Endothelial cell of umbilical vein (primary cell): ENCODE measurements around the gene SYTL5. TPM values are rescaled to one million over a fixed set of nuclear protein-coding genes. Genes with fewer than 3 reads are reported as not detected.

Experiments used
- BruUV-seq: library from RNA; stranded (reverse); fragments of 400-500 nt; replicated peaks from 2 replicates; lab custom pipeline; 2021; lab: Mats Ljungman, UMichigan
- CTCF ChIA-PET: fragments of 300-600, 350-600 bp; sonication (Branson Sonifier 250); formaldehyde crosslinking; loops from one replicate; lab custom pipeline; 2021; ENCODE audit warnings: antibody characterized with exemption, inconsistent platforms; lab: Charles Lee
- POLR2A ChIA-PET: fragments of 300-600, 350-600 bp; sonication (Branson Sonifier 250); formaldehyde crosslinking; loops from one replicate; lab custom pipeline; 2021; ENCODE audit warnings: antibody characterized with exemption, inconsistent platforms; lab: Charles Lee
- DNase-seq: peaks from one replicate; pipeline ENCODE4 v3.0.0-alpha.2; 2011; ENCODE audit warnings: low read depth, low spot score
- FAIRE-seq: peaks from 2 replicates; lab custom pipeline; 2011; peaks lifted over from hg19 to GRCh38; lab: Jason Lieb, UNC
- H2AFZ ChIP-seq: 2 replicates; pipeline ENCODE4 v1.6.0; 2012; ENCODE audit warnings: low read depth, low read length, control low read depth, inconsistent platforms
- H3K27ac ChIP-seq: 2 replicates; pipeline ENCODE4 v1.5.1; 2011; ENCODE audit warnings: low read depth, mild to moderate bottlenecking, control low read depth, low read length, moderate library complexity; ENCODE audit not compliant: insufficient read depth
- H3K27me3 ChIP-seq, 2 experiments: 2 replicates each; pipeline versions ENCODE4 v1.6.0 to v1.6.1; 2011; ENCODE audit warnings: low read length in 2 of 2, mixed read lengths in 1 of 2; ENCODE audit not compliant: control insufficient read depth in 2 of 2, insufficient read depth in 2 of 2
- H3K36me3 ChIP-seq, 2 experiments: 2 replicates in 1 of 2; 3 replicates in 1 of 2; pipeline ENCODE4 v1.5.1; 2011; ENCODE audit warnings: low read length in 2 of 2, mild to moderate bottlenecking in 1 of 2, moderate library complexity in 1 of 2; ENCODE audit not compliant: control insufficient read depth in 2 of 2, insufficient read depth in 2 of 2; ENCODE audit errors: extremely low read depth in 1 of 2
- H3K4me1 ChIP-seq: 3 replicates; pipeline ENCODE4 v1.5.1; 2011; ENCODE audit warnings: mild to moderate bottlenecking, low read length; ENCODE audit not compliant: control insufficient read depth, insufficient read depth; ENCODE audit errors: extremely low read depth
- H3K4me2 ChIP-seq: 2 replicates; pipeline ENCODE4 v1.6.1; 2011; ENCODE audit warnings: low read length, control low read depth, mixed read lengths; ENCODE audit not compliant: insufficient read depth
- H3K4me3 ChIP-seq, 3 experiments: fragments of 200-600 bp in 1 of 3; sonication (generic), shearing (Covaris generic) in 1 of 3; replicated peaks in 1 of 3; 2 replicates each; pipeline ENCODE4 v1.5.1; 2011 to 2016; ENCODE audit warnings: control low read depth in 3 of 3, low read length in 3 of 3, mild to moderate bottlenecking in 2 of 3, inconsistent platforms in 1 of 3, low read depth in 1 of 3, moderate library complexity in 1 of 3; ENCODE audit not compliant: insufficient read depth in 1 of 3
- H3K79me2 ChIP-seq: 2 replicates; pipeline ENCODE4 v1.6.0; 2012; ENCODE audit warnings: low read length, inconsistent platforms; ENCODE audit not compliant: control insufficient read depth, insufficient read depth
- H3K9ac ChIP-seq: replicated peaks from 2 replicates; pipeline ENCODE3; 2011; ENCODE audit warnings: low read length, control low read depth; ENCODE audit not compliant: insufficient read depth; ENCODE audit errors: extremely low read depth
- H3K9me1 ChIP-seq: replicated peaks from 3 replicates; pipeline ENCODE4 v1.6.0; 2011; ENCODE audit warnings: mild to moderate bottlenecking, low read length; ENCODE audit not compliant: control insufficient read depth, insufficient read depth; ENCODE audit errors: extremely low read depth
- H3K9me3 ChIP-seq: replicated peaks from 2 replicates; pipeline ENCODE4 v1.5.1; 2012; ENCODE audit warnings: low read length, inconsistent platforms; ENCODE audit not compliant: control insufficient read depth, insufficient read depth
- H4K20me1 ChIP-seq: replicated peaks from 2 replicates; pipeline ENCODE3; 2011; ENCODE audit warnings: mild to moderate bottlenecking, low read length; ENCODE audit not compliant: control insufficient read depth, insufficient read depth; ENCODE audit errors: extremely low read depth
- EZH2 ChIP-seq: IDR thresholded peaks from 2 replicates; pipeline ENCODE4 v1.6.1; 2012; ENCODE audit warnings: borderline replicate concordance, low read depth, mild to moderate bottlenecking, moderate library complexity, low read length, inconsistent platforms; ENCODE audit not compliant: severe bottlenecking
- FOS ChIP-seq: IDR thresholded peaks from 2 replicates; pipeline ENCODE4 v1.6.1; 2011; ENCODE audit warnings: mild to moderate bottlenecking, low read length, moderate library complexity, borderline replicate concordance; ENCODE audit not compliant: insufficient read depth
- JUN ChIP-seq: IDR thresholded peaks from 2 replicates; pipeline ENCODE4 v1.6.1; 2011; ENCODE audit warnings: borderline replicate concordance, low read depth; ENCODE audit not compliant: insufficient read length, insufficient read depth
- MAX ChIP-seq: IDR thresholded peaks from 2 replicates; pipeline ENCODE4 v1.6.1; 2011; ENCODE audit not compliant: insufficient read depth, insufficient read length
- MYC ChIP-seq: IDR thresholded peaks from one replicate; pipeline ENCODE4 v1.6.1; 2011; ENCODE audit warnings: mild to moderate bottlenecking, low read depth, low read length
- dilution Hi-C: fragments of 300-500 bp; cut with MboI; formaldehyde crosslinking; loops from one replicate; pipeline ENCODE4 v1.15.0; 2019; ENCODE audit warnings: low sequenced_read_pairs; ENCODE audit not compliant: extremely low pct_ligation_motif_present
- intact Hi-C: fragments of 100-400 bp; cut with micrococcal nuclease; formaldehyde crosslinking; loops from one replicate; pipeline ENCODE4 v1.10.0; 2022
- polyA plus RNA-seq, 4 experiments: library from polyadenylated mRNA; depleted of rRNA in 3 of 4; stranded (reverse) in 3 of 4; unstranded in 1 of 4; fragments of >200 nt; gene quantifications; 2 replicates each; pipeline versions ENCODE4 v1.2.1 to v1.2.3, GENCODE V29; 2011 to 2012; ENCODE audit warnings: missing spikeins in 1 of 4
- total RNA-seq: library from RNA; stranded (reverse); gene quantifications from 2 replicates; pipeline ENCODE4 v1.2.3, GENCODE V29; 2021
- TF ChIP-seq, protein P1 (sequence below), 2 donors: IDR thresholded peaks; 1 replicate in 1 of 2; 2 replicates in 1 of 2; pipeline ENCODE4 v1.5.1; 2011; ENCODE audit warnings: low read length in 2 of 2, mild to moderate bottlenecking in 2 of 2, moderate library complexity in 2 of 2, control low read depth in 1 of 2, inconsistent platforms in 1 of 2, low read depth in 1 of 2; ENCODE audit not compliant: insufficient read depth in 1 of 2; ENCODE audit errors: extremely low read depth in 1 of 2

SYTL5 gene
- total and polyA plus RNA-seq, 2 donors (not counting 3 experiments of a cell fraction or from before 2014, with no cell fraction given) = 0.01 TPM; not detected in 1

DNA sequence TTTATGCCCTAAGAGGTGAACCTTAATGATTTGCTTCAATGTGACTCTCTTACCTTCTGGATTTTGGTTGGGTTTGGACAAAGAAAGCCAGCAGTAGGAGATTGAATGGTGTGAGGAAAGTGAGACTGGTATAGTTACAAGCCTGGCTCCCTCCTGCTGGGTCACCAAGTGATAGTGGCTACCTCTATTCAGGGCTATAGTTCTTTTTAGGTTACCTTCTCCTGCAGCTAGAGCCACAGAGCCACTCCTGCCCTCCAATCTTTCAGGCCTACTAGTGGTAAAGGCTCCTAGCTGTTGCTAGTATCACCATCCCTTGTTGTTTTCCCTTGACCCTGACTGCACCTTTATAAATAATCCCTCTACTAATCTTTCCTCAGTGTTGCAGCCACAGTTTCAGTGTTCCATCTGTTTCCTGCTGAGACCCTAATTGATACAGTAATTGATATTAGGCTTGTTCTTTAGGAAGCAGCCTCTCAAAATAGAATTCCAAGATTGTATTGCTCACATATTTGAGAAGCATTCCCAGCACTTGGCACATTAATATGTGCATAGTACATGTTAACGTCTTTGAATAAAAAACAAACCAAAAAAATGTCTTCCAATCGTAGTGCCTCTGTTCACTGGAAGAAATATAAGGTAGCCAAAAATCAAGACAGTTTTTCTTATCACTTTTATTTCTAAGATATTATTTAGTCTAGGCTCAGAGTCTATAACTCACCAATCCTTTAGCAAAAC is 132.0 kb downstream of the SYTL5 start:
- BruUV-seq = no TSS peak
- TF ChIP-seq EZH2 = no peak
- no peak for TF ChIP-seq MYC
- TF ChIP-seq, protein P1, sequence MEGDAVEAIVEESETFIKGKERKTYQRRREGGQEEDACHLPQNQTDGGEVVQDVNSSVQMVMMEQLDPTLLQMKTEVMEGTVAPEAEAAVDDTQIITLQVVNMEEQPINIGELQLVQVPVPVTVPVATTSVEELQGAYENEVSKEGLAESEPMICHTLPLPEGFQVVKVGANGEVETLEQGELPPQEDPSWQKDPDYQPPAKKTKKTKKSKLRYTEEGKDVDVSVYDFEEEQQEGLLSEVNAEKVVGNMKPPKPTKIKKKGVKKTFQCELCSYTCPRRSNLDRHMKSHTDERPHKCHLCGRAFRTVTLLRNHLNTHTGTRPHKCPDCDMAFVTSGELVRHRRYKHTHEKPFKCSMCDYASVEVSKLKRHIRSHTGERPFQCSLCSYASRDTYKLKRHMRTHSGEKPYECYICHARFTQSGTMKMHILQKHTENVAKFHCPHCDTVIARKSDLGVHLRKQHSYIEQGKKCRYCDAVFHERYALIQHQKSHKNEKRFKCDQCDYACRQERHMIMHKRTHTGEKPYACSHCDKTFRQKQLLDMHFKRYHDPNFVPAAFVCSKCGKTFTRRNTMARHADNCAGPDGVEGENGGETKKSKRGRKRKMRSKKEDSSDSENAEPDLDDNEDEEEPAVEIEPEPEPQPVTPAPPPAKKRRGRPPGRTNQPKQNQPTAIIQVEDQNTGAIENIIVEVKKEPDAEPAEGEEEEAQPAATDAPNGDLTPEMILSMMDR (IDR thresholded peaks at IDR 0.05; ENCODE audit: extremely low read depth in 1 of 2, insufficient read depth in 1 of 2, low read depth in 1 of 2, low read length in 2 of 2) = no peak
- TF ChIP-seq JUN = no peak
- no peak for TF ChIP-seq FOS
- no peak for TF ChIP-seq MAX
- H3K4me2 ChIP-seq = no peak overlapping the region
- H3K79me2 ChIP-seq = no peaks in the 10 kb centered on the region
- H3K9ac ChIP-seq = no peak overlapping the region
- H3K4me1 ChIP-seq = no peaks in the 10 kb centered on the region
- no peak overlapping the region for H3K4me3 ChIP-seq
- DNase-seq = peak; percentile 13
- no peaks in the 10 kb centered on the region for H3K9me3 ChIP-seq
- FAIRE-seq = no peak
- ChIA-PET CTCF (no interaction called here), POLR2A (no interaction called here)
- no peaks in the 10 kb centered on the region for H3K9me1 ChIP-seq
- H2AFZ ChIP-seq = no peak overlapping the region
- H3K27me3 ChIP-seq = no peaks in the 10 kb centered on the region
- intact Hi-C loops (no loop called here), dilution Hi-C loops (no loop called here)
- H3K27ac ChIP-seq = no peak overlapping the region
- no peaks in the 10 kb centered on the region for H3K36me3 ChIP-seq
- H4K20me1 ChIP-seq = no peaks in the 10 kb centered on the region
